Suppressor macrophage treated with lipopolysaccharide for 4 hours (primary cell): ENCODE measurements around the gene NRG2.

Experiments used
- DNase-seq: peaks from one replicate; pipeline ENCODE4 v3.0.0-alpha.2; 2020

The NRG2 gene

GRCh38 chr5:139900546-139901250 lies 142.4 kb downstream of the NRG2 start:
- no peak for DNase-seq

DNA sequence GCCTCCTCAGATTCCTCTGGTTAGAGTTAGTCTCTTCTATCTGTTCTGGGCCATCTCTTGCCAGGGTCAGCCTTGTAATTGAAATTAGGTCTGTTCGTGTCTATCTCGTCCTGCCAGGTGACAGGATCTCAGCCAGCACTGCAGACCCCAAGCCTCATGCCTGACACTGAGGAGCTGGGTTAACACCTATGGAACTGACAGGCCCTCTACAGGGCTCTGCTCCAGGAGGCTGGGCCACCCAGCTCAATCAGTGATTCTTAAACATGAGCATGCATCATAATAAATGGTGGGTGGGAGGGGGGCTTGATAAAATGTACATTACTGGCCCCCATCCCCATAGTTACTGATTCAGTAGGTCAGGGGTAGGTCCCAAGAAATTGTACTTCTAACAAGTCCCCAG lies 144.1 kb downstream of the NRG2 start:
- no peak for DNase-seq

DNA sequence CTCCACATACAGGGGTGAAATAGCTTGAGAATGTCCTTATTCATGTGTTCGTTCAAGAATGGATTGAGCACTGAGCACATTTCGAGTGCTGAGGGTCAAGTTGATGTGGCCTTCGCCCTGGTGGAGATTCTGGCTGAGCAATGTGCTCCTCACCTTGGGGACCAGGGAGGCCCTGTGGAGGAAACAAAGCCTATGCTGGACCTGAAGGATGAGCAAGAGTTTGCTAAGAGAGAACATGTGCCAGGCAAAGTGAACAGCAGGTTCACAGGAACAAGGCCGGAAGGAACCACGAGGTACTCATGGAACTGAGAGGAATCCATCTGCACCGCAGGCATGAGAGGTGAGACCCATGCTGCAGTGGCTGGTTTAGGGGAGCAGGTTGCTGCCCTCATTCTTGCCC lies 145.1 kb downstream of the NRG2 start:
- DNase-seq: no peak

DNA sequence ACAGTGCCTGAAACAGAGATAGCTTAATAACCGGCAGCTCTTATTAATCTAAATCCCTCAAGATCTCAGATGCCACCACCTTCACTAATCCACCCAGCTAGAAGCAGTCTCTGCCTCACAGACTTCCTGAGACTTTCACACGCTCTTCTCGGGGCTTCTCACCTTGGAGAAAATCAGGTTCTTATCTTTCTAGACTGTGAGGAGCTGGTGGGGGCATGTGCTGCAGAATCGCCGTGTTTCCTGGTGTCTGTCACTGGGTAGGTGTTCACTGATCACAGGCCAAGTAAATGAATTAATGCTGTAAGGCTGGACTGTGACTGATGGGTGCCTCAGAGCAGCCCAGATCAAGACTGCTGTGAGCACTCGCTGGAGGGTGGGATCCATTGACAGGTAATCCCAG lies 145.8 kb downstream of the NRG2 start:
- no peak for DNase-seq

DNA sequence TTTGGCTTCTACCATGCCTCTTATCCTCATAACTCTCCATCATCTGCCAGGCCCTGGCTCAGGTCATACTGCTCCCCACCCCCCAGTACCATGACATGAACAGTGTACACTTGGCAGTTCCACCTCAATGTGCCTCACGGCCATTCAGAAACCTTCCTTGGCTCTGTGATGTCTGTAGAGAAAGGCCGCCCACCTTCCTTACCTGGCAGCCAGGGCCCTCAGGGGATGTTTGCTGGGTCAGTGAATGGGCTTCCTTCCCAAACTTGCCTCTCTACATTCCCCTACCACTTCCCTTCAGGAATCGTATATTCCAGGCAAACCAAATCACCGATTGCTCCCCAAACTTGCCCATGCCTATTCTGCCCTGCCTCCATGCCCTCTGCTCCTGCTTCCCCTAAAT lies 146.4 kb downstream of the NRG2 start:
- DNase-seq: no peak

- DNase-seq: no peak
These were observed 147.5 kb downstream of the NRG2 start for GRCh38 chr5:139895647-139896046.

- no peak for DNase-seq
These were observed 148.1 kb downstream of the NRG2 start for GRCh38 chr5:139895046-139895445.

GRCh38 chr5:139893873-139894272 lies 149.2 kb downstream of the NRG2 start:
- DNase-seq: no peak

GRCh38 chr5:139889410-139889809 lies 153.7 kb downstream of the NRG2 start:
- DNase-seq: no peak

DNA sequence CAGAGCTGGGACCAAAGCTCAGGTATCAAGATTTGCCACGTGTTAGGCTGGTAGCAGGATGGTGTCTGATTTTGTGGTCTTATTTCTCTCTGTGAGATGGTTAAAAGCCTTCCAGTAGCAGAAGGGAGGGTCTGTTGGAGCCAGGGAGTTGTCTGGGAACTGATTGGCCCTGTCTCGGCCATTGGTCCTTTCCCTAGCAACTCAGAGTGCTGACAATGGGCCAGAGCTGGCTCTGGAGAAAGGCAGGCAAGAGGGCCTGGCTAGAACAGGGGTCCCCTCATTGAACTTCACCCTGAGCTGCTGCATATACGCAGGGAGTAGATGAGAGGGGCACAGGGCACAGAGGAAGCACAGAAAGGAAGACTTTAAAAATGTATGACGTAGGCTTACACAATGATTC lies 154.7 kb downstream of the NRG2 start:
- no peak for DNase-seq

DNA sequence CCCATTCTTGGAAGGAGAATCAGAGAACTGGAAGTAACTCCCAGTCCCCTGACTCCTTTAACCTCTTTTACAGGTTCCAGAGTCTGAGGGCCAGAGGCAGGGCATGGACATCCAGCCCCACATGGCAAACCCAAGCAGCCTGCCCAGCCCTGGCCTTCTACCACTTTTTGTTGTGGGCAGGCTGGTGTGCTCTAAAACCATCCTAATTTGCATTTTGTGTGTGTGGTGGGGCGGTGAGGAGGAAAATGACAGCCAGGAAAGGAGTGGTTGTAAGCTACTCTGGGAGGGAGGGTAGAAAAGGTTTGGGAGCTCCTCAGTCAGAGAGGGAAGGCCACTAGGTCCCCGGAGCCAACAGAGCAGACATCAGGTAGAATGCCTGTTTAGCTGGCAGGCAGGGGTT lies 156.9 kb downstream of the NRG2 start:
- DNase-seq: no peak

DNA sequence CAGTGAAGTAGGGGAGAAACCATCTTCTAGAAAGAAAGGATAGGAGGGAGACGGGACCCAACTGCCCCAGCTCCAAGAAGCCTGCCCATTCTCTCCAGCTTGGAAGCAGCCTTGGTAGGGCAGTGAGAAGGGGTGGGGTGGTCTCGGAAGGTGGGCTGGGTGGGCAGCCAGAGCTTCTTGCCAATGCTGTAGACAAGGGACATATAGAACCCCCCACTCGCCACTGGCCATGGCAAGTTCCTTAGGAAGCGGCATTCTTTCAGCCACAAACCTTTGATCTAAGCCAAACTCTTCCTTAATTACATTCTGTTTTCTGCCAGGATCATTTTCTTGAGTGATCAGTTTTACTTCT lies 157.3 kb downstream of the NRG2 start:
- no peak for DNase-seq

- no peak for DNase-seq
These were observed 157.8 kb downstream of the NRG2 start for GRCh38 chr5:139885172-139885856.

DNA sequence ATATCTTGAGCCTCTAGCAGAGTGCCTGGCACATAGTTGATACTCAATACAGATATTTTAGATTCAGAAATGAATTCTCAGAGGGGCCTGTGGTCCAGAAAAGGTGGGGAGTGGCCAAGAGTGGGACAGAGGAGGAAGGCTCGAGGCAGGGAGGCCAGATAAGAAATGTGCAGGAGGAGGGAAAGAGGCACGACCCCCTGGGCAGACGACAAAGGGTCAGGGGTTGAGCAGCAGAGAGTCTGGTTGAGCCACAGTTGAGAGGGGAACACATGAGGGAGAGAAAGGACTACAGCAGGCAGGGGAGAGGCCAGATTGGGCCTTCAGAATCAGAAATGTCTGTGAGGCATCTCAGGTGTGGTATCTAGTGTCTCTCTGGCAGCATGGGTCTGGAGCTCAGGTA lies 158.4 kb downstream of the NRG2 start:
- no peak for DNase-seq

- DNase-seq: no peak
These were observed 159.0 kb downstream of the NRG2 start for GRCh38 chr5:139884144-139884543.

DNA sequence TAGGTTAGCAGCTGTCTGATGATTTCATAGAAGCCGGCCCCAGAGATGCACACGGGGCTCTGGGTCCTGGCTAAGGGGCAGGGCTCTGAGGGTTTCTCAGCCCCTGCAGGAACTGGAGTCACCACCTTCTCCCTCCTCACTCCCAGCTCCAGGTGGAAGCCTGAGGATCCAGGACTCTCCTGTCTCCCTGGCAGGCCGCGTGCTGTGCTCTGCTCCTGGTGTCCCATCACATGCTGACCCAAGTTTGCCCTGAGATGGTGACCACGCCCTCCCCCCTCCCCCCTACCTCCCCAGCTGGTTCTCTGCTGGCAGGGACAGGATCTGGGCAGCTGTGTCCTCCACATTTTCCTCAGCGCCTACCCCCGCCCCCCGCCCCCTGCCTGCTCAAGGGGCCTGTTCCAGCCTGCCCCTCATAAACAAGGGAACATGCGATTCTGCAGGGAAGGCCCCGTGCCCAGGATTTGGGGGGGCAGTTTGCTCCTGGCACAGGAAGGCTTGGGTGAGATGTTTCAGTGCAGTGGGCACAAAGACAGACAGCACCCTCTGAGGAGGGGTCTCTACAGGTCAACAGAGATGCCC lies 160.0 kb downstream of the NRG2 start:
- DNase-seq: no peak

DNA sequence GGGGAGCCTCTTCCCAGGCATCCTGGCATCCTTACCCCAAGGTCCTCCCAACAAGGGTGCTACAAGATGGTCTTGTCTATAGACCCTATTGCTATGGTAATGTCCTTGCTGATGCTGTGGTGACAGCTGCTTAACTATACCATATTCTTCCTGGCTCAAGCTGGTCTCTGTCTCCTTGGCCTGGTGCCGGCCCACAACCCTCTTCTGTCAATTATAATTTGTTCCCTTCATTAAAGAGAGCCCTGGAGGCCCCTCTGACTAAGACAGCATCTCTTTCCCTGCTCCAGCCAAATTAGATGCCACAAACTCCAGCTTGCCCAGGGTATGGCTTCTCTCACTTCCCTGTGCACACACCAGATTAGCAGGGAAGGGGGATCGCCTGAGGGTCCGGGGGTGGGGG lies 160.8 kb downstream of the NRG2 start:
- DNase-seq: no peak

- no peak for DNase-seq
These were observed 161.9 kb downstream of the NRG2 start for GRCh38 chr5:139881143-139881733.

DNA sequence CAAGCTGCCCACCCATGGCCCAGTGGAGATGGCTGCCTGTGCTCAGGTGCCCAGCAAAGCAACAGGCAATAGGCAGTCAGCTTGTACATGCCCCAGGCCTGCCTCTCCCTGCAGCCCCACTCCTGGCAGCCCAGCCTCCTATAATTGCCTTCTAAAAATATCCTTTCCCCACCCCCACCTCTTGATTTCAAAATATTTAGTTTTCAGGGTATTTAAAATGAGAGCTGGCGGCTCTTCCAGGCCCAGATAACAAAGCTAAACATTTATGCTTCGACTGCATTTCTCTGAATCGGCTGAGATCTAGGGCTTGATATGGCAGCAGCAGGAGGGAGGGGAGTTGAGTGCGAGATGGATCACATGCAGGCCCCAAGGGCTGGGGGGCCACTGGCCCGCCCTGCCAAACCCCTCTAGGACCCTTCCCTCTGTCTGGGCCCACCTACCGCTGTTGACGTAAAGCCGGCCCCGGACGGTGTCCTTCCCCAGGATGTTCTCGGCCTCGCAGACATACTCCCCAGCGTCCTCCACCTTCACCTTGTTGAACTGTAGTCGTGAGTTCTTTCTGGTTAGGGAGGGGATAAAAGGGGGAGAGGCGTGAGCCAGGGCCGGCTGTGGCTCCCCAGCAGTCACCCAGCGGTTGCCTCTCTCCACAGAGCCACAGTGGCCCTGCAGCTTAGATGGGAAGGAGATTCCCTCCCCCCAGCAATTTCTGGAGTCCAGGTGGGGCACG lies 162.5 kb downstream of the NRG2 start:
- DNase-seq: no peak

DNA sequence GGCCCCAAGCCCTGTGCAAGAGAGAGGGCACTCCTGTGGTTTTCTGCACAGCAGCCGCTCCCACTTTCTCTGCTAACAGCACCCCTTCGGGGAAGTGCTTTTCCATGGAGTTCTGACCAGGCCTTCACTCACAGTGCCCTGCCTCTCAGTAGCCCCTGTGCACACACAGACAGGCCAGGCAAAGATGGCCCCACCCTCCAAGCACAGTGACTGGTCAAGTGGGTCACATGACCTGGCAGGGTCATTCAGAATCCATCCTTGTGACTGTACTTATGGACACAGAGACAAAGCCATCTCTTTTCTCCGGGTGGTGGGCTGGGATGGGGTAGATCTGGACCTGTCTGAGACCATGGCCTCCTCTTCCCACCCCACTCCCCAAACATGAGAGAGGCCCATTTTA lies 165.0 kb downstream of the NRG2 start:
- DNase-seq: no peak

DNA sequence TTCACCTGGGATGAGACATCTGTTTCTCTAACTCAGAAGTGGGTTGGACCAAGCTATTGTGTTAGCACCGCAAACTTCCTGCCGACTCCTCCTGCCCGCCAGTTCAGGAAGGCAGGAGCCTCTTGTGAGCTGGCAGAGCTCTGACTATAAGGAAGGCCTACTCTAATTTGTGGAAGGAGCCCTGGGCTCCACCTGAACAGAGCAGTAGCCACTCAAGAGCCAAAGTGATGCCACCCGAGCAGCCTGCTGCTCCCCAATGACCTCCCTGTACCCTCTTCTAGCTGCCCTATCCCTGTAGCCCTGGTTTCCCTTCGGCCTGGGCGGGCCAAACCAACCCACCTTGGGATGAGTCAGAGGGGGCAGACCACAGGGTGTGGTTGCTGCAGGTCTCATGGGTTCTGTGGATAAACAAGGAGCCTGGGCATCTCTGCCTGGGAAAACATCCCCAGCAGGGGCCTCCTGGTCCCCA lies 165.9 kb downstream of the NRG2 start:
- DNase-seq: no peak

- DNase-seq: no peak
These were observed 167.1 kb downstream of the NRG2 start for GRCh38 chr5:139875957-139876356.
